GM12872 (cell line): Measurements from ENCODE around the gene PIGR.

Experiments used
- TF ChIP-seq, protein P1 (sequence below): IDR thresholded peaks from 3 replicates; pipeline ENCODE4 v1.5.1; 2011; ENCODE audit warnings: low read depth, mild to moderate bottlenecking, low read length, moderate library complexity; ENCODE audit not compliant: insufficient read depth

Gene PIGR

GRCh38 chr1:206960676-206961386, 14.6 kb upstream of the PIGR start:
- TF ChIP-seq, protein P1, sequence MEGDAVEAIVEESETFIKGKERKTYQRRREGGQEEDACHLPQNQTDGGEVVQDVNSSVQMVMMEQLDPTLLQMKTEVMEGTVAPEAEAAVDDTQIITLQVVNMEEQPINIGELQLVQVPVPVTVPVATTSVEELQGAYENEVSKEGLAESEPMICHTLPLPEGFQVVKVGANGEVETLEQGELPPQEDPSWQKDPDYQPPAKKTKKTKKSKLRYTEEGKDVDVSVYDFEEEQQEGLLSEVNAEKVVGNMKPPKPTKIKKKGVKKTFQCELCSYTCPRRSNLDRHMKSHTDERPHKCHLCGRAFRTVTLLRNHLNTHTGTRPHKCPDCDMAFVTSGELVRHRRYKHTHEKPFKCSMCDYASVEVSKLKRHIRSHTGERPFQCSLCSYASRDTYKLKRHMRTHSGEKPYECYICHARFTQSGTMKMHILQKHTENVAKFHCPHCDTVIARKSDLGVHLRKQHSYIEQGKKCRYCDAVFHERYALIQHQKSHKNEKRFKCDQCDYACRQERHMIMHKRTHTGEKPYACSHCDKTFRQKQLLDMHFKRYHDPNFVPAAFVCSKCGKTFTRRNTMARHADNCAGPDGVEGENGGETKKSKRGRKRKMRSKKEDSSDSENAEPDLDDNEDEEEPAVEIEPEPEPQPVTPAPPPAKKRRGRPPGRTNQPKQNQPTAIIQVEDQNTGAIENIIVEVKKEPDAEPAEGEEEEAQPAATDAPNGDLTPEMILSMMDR: no peak

DNA sequence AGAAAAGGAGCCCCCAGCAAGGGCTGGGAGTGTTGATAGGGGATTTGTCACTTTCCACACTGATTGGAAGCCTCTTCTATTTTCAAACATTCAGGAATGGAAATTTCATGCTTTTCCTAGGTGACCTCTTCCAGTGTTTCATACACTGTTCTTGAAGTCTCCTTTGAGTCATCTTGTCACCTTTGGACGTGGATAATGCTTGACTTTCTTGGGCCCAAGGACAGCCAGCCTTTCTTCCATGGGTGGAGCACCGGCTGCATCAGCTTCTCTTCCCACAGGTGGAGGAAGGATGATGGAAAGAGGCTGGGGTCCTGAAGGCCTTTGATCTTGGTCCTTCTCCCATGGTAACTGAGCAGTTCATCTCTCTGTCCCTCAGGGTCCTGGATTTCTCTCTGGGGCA, 11.9 kb upstream of the PIGR start:
- TF ChIP-seq, protein P1: no peak

DNA sequence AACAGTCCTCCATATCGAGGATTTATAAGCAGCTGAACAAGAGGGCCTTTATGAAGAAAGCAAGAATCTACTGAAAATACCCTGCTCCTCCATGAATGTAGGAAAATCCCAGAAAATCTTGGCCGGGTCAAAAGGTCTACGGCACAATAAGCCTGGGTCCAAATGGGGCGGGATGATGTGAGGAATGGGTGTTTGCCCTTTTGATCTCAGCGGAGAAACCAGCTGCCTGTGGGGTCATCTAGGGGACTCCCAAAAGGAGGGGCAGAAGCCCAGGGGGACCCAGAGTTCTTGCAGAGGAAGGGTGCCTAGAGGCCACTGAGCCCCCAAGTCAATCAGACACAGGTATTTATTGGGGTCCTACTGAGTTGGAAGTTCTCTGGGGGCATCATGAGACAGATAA, 11.4 kb upstream of the PIGR start:
- TF ChIP-seq, protein P1: no peak

DNA sequence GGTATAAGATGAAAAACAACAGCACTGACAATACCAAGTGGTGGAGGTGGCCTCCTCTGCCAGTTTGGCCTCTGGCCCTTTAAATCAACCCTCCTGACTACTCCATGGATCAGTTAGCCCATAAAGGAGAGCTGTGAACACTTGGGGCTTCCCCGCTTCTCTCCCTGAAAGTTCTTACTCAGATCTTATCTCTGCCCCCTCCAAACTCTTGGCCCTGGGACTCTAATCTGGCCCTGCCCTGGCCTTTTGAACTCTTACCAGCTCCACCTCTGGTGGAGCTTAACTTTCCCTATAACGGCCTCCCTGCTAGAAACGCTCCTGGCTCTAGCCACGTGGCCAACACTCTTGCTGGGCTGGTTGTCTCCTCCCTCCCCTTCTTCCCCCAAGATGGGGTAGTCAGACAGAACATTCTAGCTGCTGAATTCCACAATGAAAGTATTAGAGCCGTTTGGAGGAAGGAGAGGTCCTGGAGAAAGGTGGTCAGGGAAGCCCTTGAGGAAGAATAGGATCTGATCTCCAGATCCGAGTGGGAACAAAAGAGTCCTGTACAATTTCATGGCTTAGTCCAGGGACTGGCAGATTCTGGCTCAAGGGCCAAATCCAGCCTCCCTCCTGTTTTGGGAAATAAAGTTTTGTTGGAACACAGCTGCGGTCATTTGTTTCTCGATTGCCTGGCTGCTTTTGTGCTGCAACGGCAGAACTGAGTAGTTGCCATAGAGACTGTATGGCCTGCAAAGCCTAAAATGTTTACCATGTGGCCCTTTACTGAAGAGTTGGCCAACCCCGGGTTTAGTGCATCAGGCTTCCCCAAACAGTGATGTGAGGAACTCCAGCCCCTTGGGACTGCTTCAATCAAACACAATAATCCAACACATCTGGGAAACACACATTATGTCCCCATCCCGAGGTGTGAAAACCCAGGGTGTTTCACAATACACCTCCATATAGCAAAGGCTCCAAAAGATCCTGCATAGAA, 9.5 kb upstream of the PIGR start:
- TF ChIP-seq, protein P1: no peak

DNA sequence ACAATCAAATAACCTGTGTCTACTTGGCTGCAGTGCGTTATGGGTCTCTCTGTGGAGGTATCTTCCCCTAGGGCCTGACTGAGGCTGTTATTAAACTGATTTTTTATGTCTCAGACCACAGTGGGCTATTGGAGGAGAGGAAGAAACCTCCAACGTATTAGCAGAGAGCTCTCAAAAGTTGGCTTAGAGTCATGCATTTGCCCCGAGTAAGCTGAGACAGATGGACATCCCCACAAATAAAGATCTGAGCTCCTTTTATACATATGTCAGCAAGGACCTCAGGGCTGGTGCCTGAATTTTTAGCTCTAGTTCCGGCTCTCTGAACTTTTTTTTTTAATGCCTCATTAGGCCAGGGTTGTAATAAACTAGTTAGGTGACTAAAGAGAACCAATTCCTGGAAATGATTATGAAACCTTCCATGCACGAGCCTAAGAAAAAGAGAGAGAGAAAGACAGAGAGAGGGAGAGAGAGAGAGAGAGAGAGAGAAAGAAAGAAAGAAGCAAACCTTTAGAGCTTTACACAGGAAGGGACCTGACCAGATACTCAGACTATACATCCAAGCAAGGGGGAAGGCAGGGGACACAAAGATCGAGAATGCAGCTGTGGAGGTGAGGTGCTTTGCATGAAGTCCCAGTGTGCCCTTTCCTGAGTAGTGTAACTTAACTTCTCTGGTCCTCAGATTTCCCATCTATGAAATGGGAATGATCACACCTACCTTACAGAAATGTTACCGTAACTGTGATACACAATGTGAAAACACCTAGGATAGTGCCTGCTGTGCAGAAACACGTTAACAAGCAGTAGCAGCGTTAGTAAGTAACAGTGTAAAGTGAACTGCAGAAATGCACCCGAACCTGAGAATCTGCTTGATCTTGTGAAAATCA, 8.4 kb upstream of the PIGR start:
- TF ChIP-seq, protein P1: no peak

GRCh38 chr1:206953626-206954025, 7.4 kb upstream of the PIGR start:
- TF ChIP-seq, protein P1: no peak
